Heart right ventricle (tissue), 16 donors: Measurements from ENCODE around the gene OXGR1. TPM values are rescaled to one million over a fixed set of nuclear protein-coding genes. Genes with fewer than 3 reads are reported as not detected.

Experiments used
- ATAC-seq, 8 donors: fragments of 200-7000 bp; cut with Tn5 transposase; one replicate each; pipeline ENCODE4 v1.9.1; 2020; ENCODE audit warnings: mild to moderate bottlenecking in 8 of 8, moderate library complexity in 8 of 8, moderate number of reproducible peaks in 1 of 8
- DNase-seq, 2 donors: peaks; one replicate each; pipeline ENCODE4 v3.0.0-alpha.2; 2020
- H3K27ac ChIP-seq, 10 donors: fragments of 200-600 bp; sonication (generic) in 2 of 10; one replicate each; pipeline versions ENCODE4 v1.5.0 to v1.8.0; 2020 to 2022; ENCODE audit warnings: mild to moderate bottlenecking in 3 of 10
- H3K27me3 ChIP-seq, 7 donors: fragments of 200-600 bp; one replicate each; pipeline ENCODE4 v1.8.0; 2021 to 2022; ENCODE audit warnings: mild to moderate bottlenecking in 2 of 7
- H3K36me3 ChIP-seq, 9 donors: fragments of 200-600 bp; sonication (generic) in 1 of 9; one replicate each; pipeline versions ENCODE4 v1.5.0 to v1.8.0; 2020 to 2022; ENCODE audit warnings: mild to moderate bottlenecking in 2 of 9
- H3K4me1 ChIP-seq, 9 donors: fragments of 200-600 bp; sonication (generic) in 1 of 9; one replicate each; pipeline versions ENCODE4 v1.5.0 to v1.8.0; 2020 to 2022; ENCODE audit warnings: mild to moderate bottlenecking in 4 of 9
- H3K4me3 ChIP-seq, 10 donors: fragments of 200-600 bp; sonication (generic) in 2 of 10; one replicate each; pipeline versions ENCODE4 v1.5.0 to v1.8.0; 2020 to 2022; ENCODE audit warnings: mild to moderate bottlenecking in 7 of 10, moderate library complexity in 2 of 10
- H3K9me3 ChIP-seq, 11 donors: fragments of 200-600 bp in 10 of 11; sonication (generic) in 2 of 11; one replicate each; pipeline versions ENCODE4 v1.5.0 to v1.8.0; 2013 to 2022; ENCODE audit warnings: mild to moderate bottlenecking in 2 of 11, control low read depth in 1 of 11, moderate library complexity in 1 of 11
- WGBS, 2 donors: extraction: QIAGEN DNeasy Blood & Tissue Kit; methylation state at CpG; one replicate each; pipeline ENCODE4 v1.1.7; 2013; ENCODE audit warnings: inconsistent platforms in 1 of 2; 5-methylcytosine and 5-hydroxymethylcytosine counted together
- intact Hi-C, 10 donors: fragments of 100-400 bp; cut with DNase I; formaldehyde crosslinking; loops; one replicate each; pipeline versions ENCODE4 v1.11.1 to v1.14.2; 2022
- polyA plus RNA-seq, 2 donors: library from polyadenylated mRNA; stranded (reverse); fragments of 200-250 nt; gene quantifications; one replicate each; pipeline ENCODE4 v1.2.3, GENCODE V29; 2013
- total RNA-seq, 10 donors: library from RNA; stranded (reverse); fragmentation: NEBNext Ultra II Directional in 3 of 10; extraction: Animal tissue kit (Norgen Biotek cat#: 25700) in 3 of 10; gene quantifications; one replicate each; pipeline versions ENCODE4 v1.2.1 to v1.2.4, GENCODE V29; 2021 to 2023
- TF ChIP-seq, protein P1 (sequence below), 9 donors: fragments of 200-600 bp; sonication (generic) in 2 of 9; IDR thresholded peaks; one replicate each; pipeline versions ENCODE4 v1.5.0 to v1.8.0; 2021 to 2022; ENCODE audit warnings: antibody characterized with exemption in 9 of 9, mild to moderate bottlenecking in 5 of 9, moderate library complexity in 1 of 9
- donor health status: Arrhythmogenic right ventricular cardiomyopathy.
- donor health status: ischemic (EF 13 %, LVEDD 7.1; RV severe dilation, severe dysfunction).
- donor health status: healthy with polysubstance abuse.
- donor health status: DM: no; HTN: yes; CAD: no.
- donor health status: DM: no; HTN: no; CAD: no.
- donor health status: ischemic (EF 25% LVEDD 6.9; RV normal size, moderate dysfunction).
- donor health status: ischemic (EF 25% LVEDD 5.7; RV mildly dilated, moderate dysfunction).
- donor health status: healthy.
- donor health status: DM: yes; HTN: yes; CAD: no.
- donor health status: Ischemic cardiomyopathy.
- donor health status: ischemic (EF 35%, LVEDD 5.7; RV mildly dilated, moderate dysfunction).
- donor health status: nonischemic (EF 11% LVEDD 7.7; RV severe dilation, severe dysfunction).
- donor health status: DM: yes; HTN: yes; CAD: no.
- donor health status: PGD.
- donor health status: ischemic (EF 29% LVEDD 5.4; RV normal size, mild dysfunction).
- donor health status: nonischemic (EF 23%, LVEDD 6.1; RV moderate dilation, normal function).

OXGR1 gene
- total and polyA plus RNA-seq, 12 donors: 0.06 to 0.28 (median 0.21) TPM; not detected in 7

DNA sequence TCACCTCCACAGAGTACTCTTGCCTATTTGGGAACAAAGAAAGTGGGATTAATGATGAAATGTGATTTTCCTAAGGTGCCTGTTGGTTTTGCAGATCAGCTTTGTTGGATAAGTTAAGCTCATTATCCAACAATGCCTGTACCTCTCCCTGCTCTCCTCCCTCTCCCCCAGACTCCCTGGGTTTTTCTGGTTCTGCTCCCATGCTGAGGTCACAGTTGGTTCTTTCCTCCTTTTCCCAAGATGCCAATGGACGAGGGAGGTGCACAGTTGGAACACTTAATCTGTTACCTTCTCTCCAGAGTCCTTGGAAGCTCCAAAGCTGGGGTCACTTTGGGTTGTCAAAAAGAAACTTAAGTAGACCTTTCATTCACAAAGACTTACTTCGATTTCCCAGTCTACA lies 1.6 kb downstream of the OXGR1 start:
- Histone ChIP-seq H3K4me1 (peaks cover 0 to 13% (median 9%) of the 10 kb centered on the region in 9 donors), H3K4me3 (no peak overlapping the region), H3K9me3 (peaks cover 0 to 4% (median 0%) of the 10 kb centered on the region in 11 donors), H3K27me3 (peaks cover 0 to 69% (median 47%) of the 10 kb centered on the region in 7 donors), H3K27ac (no peak overlapping the region), H3K36me3 (no peaks in the 10 kb centered on the region)
- ATAC-seq: no peak
- DNase-seq: no peak
- TF ChIP-seq, protein P1, sequence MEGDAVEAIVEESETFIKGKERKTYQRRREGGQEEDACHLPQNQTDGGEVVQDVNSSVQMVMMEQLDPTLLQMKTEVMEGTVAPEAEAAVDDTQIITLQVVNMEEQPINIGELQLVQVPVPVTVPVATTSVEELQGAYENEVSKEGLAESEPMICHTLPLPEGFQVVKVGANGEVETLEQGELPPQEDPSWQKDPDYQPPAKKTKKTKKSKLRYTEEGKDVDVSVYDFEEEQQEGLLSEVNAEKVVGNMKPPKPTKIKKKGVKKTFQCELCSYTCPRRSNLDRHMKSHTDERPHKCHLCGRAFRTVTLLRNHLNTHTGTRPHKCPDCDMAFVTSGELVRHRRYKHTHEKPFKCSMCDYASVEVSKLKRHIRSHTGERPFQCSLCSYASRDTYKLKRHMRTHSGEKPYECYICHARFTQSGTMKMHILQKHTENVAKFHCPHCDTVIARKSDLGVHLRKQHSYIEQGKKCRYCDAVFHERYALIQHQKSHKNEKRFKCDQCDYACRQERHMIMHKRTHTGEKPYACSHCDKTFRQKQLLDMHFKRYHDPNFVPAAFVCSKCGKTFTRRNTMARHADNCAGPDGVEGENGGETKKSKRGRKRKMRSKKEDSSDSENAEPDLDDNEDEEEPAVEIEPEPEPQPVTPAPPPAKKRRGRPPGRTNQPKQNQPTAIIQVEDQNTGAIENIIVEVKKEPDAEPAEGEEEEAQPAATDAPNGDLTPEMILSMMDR (IDR thresholded peaks at IDR 0.05): no peak
- intact Hi-C loops: no loop called here
- 88 to 90% methylated on average over 2 of the region's 2 CpGs for WGBS, 2 donors

DNA sequence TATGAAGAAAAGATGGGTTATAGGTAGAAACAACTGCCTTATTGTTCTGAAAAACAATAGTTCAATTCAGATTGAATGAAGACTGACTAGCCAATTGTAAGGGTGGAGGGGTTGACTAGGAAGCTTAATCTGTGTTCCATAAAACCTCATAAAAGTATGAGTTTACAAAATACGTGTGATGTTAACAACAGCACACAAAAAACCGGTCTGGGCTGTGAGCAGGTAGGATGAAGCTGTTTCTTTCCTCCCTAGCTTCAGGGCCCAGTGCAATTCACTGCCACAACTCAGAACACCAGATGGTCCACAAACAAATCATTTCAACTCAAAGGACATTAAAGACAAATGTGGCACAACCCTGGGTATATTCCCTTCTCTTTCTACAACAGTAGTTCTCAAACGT lies 3.2 kb downstream of the OXGR1 start:
- Histone ChIP-seq H3K27ac (no peak overlapping the region), H3K27me3 (peaks cover 0 to 55% (median 45%) of the 10 kb centered on the region in 7 donors), H3K4me1 (peaks cover 0 to 13% (median 9%) of the 10 kb centered on the region in 9 donors), H3K36me3 (no peaks in the 10 kb centered on the region), H3K4me3 (no peak overlapping the region), H3K9me3 (peaks cover 0 to 4% (median 0%) of the 10 kb centered on the region in 11 donors)
- 88 to 93% methylated on average over 3 of the region's 3 CpGs for WGBS, 2 donors
- no peak for ATAC-seq
- TF ChIP-seq, protein P1 (IDR thresholded peaks at IDR 0.05): no peak
- DNase-seq: no peak
- intact Hi-C loops: no loop called here

DNA sequence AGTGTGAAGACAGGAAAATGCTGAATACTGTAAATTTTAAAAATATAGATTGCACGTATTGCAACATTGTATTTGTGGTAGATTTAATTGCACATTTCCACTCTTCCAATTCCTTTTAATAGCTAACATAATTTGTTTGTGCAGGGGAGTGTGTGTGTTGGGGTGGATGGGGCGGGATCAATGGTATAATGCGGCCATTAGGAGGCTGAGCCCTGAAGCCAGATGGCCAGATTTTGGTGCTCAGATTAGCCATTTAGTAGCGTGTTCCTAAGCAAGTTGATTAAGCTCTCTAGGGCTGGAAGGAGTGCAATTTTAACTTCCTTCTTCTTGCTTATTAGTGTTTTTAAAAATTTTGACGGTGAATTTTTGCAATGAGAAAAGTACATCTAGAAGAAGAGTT lies 5.8 kb downstream of the OXGR1 start:
- intact Hi-C loops: no loop called here
- Histone ChIP-seq H3K9me3 (peaks cover 0 to 4% (median 0%) of the 10 kb centered on the region in 11 donors), H3K4me3 (no peak overlapping the region), H3K27me3 (peaks cover 0 to 29% (median 20%) of the 10 kb centered on the region in 7 donors), H3K36me3 (no peaks in the 10 kb centered on the region), H3K27ac (no peak overlapping the region), H3K4me1 (peaks cover 0 to 14% (median 6%) of the 10 kb centered on the region in 9 donors)
- TF ChIP-seq, protein P1 (IDR thresholded peaks at IDR 0.05): no peak
- ATAC-seq (no peak), DNase-seq (no peak)
- 94 to 98% methylated on average over 5 of the region's 5 CpGs for WGBS, 2 donors

DNA sequence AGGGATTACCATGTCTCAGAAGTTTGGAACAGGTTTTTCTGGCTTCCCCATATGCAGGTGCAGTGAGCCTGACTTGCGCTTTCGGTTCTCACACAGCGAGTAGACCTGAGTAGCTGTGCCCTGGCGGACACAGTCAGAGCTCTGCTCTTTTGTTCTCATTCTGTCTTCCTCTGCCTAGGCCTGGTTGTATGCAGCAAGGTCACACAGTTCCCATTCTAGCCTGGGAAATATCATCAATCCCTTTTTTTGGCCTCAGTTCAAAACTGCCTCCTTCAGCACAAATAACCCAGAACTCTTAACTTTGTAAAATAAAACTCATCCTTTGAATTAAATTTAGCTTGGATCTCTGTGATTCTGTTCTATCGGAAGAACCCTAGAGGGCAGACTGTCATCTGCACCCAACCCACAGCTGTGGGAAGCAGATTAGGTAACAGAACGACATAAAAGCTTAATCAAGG lies 10.2 kb downstream of the OXGR1 start:
- H3K4me1 ChIP-seq: peaks cover 0 to 30% (median 22%) of the 10 kb centered on the region in 9 donors
- DNase-seq (no peak), ATAC-seq (peak; percentile 67 to 96 (median 90))
- WGBS, 2 donors: 14 to 43% methylated on average over 6 of the region's 6 CpGs
- peaks cover 0 to 8% (median 1%) of the 10 kb centered on the region in 7 donors for H3K27me3 ChIP-seq
- H3K9me3 ChIP-seq: peaks cover 0 to 9% (median 0%) of the 10 kb centered on the region in 11 donors
- H3K4me3 ChIP-seq: peak overlapping the region in 2 of 10 donors; percentile 5 to 18
- TF ChIP-seq, protein P1 (IDR thresholded peaks at IDR 0.05): peak in 6 of 9 donors; percentile 6 to 31 (median 21)
- peak overlapping the region in 6 of 10 donors; percentile 19 to 75 (median 52) for H3K27ac ChIP-seq
- intact Hi-C loops: no loop called here
- H3K36me3 ChIP-seq: no peaks in the 10 kb centered on the region
